ENCODE results near the gene ARMH3.

ARMH3 gene

GRCh38 chr10:101974091-101974971 is 81.6 kb downstream of the ARMH3 start:
- FAIRE-seq = no peak

GRCh38 chr10:101972761-101973160 is 83.2 kb downstream of the ARMH3 start:
- FAIRE-seq = no peak

GRCh38 chr10:101969412-101969922 is 86.5 kb downstream of the ARMH3 start:
- no peak for FAIRE-seq

GRCh38 chr10:101968940-101969321 is 87.0 kb downstream of the ARMH3 start:
- FAIRE-seq = no peak

- FAIRE-seq = no peak
These were observed 87.6 kb downstream of the ARMH3 start for GRCh38 chr10:101968286-101968939.

DNA sequence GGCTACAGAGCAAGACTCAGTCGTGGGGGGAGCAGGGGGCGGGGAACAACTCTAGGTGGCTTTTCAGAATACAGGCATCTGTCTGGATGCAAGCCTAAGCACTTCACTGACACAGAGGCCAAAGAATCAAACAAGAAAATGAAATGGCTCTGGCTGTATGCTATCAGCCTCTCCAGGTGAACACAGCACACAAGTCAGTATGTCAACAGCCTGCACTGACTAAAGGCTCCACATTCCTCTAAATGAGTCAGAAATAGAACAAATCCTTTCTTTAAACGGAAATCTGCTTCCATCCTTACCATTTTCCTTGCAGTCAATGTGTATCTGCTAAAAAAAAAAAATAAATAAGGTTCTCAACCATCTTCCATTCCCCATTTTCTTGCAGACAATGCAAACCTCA is 88.3 kb downstream of the ARMH3 start:
- no peak for FAIRE-seq

- FAIRE-seq = no peak
These were observed 88.9 kb downstream of the ARMH3 start for GRCh38 chr10:101967119-101967518.

DNA sequence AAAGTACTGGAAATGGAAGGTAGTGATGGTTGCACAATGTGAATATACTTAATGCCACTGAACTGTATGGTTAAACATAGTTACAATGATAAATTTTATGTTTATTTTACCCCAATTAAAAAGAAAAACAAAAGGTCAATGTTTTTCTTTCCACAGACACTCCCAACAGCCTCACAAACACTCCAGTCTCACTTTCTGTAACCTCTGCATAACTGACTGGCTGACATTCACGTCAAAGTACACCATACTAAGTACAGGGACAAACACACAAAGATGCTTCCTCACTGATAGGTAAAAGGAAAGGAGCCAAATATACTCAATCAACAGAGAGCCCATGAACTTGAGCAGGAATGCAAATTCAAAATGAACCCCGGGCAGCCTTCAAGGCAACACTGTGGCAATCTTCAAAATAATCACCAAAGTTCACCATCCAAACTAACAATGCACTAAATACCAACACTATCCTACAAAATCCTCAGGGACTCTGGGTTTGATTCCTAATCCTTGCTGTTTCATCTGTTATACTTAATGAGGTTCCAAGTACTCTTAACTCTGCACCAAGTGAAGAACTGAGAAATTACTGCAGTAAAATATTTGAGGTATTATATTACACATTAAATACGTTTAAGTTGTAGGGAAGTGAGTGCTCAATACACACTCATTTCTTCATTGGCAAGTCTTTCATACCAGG is 90.8 kb downstream of the ARMH3 start:
- no peak for FAIRE-seq

DNA sequence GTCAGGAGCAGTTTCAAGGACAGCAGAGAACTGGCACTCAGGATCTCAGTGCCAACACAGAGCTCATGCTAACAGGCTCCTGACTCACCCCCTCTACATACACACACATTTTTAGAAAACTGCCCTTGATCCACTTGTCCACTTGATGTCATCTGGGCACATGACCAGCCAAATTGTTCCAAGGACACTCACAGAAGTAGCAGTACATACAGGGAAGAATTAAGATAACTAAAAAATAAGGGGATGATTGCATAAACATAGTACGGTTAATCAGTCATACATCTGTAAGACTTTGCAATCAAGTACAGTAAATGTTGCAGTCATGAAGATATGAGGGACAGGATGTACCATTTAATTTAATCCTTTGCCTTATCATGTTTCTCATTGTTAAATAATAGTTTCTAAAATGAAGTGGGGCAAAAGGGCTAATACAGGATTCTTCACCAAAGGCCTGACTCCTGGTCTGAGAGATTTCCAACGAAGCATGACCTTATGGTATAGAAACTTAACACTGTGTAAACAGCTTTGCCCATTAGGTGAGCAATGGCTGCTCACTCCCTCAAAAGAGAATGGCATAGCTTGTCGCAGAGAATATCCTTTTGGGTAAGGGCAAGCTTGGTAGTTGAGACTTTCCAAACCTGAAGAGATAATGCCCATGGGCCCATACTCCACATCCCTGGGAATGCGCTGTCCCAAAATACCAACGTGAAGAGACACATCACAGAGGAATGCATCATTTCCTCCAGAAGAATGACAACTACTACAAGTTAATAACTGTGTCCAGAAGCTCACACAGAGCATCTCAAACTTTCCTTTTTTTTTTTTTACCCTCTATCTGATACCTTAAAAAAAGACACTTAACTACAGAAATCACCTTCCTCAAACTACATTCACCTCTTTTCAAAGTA is 94.1 kb downstream of the ARMH3 start:
- FAIRE-seq = no peak

- FAIRE-seq = no peak
These were observed 95.0 kb downstream of the ARMH3 start for GRCh38 chr10:101960879-101961395.

DNA sequence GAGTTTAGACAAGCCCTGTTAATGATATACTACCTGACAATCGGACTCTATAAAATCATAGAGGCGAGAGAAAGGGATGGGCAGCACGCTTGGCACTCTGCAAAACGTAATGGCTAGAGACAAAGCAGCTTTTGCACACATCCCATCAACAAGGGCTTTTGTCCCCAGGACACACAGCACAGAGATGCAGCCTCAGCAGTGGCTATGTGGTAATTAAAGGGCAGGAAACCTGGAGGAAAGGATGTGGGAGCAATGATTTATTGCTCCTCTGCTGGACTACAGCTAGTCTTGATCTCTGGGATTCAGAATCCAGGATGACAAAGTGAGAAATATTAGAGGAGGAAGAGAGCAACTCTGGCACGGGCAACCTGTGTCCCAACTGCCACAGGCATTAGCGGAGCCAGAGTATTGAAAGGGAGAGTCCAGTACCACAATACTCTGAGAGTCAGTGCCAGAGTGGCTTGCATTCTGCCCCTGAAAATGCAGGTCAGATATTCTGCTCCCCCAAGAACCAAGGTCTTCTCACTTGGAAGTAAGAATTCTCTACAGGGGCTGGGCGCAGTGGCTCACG is 96.5 kb downstream of the ARMH3 start:
- FAIRE-seq = no peak

GRCh38 chr10:101958691-101959090 is 97.3 kb downstream of the ARMH3 start:
- no peak for FAIRE-seq

DNA sequence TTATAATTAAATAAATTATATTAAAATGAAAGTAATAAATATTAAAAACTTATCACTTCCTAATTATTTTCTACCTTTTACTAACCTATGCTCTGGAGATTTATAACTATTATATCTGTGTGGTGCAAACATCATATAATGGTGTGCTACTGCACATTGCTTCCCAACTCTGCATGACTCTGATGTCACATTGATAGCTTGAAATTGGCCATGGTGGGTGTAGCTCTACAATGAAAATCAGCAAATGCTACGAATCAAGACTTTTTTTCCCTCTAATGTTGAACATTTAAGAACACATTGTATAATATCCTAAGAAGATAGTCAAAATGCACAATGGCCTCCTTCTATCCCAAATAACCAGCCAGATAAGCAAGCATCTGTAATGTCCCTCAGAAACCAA is 99.1 kb downstream of the ARMH3 start:
- FAIRE-seq = no peak

DNA sequence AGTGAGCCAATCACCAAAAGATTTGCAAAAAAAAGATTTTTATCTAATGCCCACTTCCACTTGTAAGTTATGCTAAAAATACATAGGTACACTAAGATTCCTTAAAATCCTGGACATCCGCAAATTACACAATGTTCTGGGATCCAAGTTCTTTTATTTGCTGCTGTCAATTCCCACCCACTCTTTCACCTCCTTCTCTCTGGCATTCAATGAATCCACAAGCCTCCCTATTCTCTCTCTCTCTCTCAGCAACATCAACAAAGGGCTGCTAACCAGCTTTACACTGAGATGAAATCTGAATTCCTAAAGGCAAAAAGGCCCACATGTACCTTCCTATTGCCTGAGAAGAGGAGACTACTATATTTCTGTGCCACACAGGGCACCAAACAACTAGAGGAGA is 99.9 kb downstream of the ARMH3 start:
- FAIRE-seq = no peak

DNA sequence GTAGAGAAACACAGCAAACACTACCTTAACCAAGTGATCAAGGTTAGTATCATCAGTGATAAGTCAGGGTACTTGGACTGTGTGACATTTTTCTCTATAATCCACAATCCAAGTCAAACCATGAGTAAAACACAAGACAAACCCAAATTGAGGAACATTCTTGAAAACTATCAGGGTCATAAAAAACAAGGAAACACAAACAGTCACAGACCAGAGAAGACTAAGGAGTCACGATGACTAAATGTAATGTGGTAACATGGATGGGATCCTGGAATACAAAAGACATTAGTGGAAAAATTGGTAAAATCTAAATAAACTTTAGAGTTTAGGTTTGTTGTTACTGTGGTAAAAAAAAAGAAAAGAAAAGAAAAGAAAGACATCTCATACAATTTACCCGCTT is 103.8 kb downstream of the ARMH3 start:
- FAIRE-seq = no peak

DNA sequence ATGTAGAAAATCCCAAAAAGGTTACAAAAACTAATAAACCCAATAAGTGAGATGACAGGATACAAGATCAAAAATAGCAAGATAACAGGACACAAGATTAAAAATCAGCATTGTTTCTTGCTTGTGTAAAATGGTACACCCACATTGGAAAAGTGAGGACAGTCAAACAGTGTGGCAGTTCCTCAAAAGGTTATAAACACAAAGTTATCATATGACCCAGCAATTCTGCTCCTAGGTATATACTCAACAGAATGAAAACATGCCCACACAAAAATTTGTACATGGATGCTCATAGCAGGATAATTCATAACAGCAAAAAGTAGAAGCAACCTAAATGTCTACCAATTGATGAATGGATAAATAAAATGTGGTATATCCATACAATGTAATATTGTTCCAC is 105.8 kb downstream of the ARMH3 start:
- FAIRE-seq = no peak

GRCh38 chr10:101941871-101942270 is 114.1 kb downstream of the ARMH3 start:
- no peak for FAIRE-seq

- no peak for FAIRE-seq
These were observed 115.1 kb downstream of the ARMH3 start for GRCh38 chr10:101940916-101941315.

DNA sequence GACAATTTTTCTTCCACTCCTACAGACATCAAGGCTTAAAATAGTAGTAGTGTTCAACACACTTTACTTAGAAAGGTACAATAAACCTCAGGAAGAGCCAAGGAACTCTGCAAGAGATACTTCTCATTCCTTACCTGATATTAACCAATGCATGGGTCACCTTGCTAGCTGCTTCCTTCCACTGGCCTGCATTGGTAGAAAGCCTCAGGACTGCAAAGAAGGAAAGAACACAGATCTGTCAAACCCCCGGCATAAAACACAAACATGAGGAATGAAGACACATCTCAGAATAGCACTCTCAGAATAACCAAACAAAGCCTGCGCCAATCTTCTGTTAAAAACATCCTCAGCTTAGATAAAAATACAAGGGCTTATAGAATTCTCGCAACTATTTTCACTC is 116.2 kb downstream of the ARMH3 start:
- FAIRE-seq = no peak

GRCh38 chr10:101939008-101939648 is 116.8 kb downstream of the ARMH3 start:
- no peak for FAIRE-seq

DNA sequence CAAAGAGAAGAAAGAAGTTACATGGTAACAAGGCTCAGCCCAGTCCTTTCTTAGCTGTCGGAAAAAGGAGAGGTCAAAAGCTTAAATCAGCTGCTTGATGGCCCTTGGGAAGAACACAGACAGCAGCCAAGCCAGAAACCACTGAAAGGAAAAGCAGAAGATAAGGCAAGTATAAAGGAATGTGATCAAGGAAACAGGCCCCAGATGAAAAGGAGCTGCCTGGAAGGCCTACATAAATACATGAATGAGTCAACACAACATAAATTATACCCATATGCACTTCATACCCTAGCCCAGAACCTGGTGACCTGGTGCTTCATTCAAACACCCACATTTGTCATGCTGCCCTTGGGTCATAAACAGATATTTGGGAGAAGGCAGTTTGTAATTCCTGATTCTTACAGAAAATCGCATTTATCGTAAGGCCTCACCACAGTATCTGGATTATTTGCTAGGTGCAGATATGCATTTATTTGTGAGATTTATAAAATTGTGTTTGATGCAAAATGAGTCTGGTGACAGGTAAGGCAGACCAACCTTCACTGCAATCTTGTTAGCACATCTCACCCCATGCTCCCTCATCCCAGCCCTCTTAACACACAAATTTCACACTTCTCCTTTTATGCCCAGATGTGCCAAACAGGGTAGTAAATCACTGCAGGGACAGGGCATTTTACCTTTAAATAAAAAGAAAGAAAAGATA is 117.5 kb downstream of the ARMH3 start:
- FAIRE-seq = no peak

Data from islet of Langerhans (tissue), 1 donor.